Vagina (tissue), 2 donors: ENCODE results near the gene RHOT1. TPM values are rescaled to one million over a fixed set of nuclear protein-coding genes. Genes with fewer than 3 reads are reported as not detected.

Experiments used
- DNase-seq, 2 donors: peaks; one replicate each; pipeline ENCODE4 v3.0.0-alpha.2; 2017; ENCODE audit errors: extremely low spot score in 2 of 2
- H3K27ac ChIP-seq: fragments of 200-600 bp; sonication (generic); one replicate; pipeline ENCODE4 v1.5.1; 2019
- H3K27me3 ChIP-seq: fragments of 200-600 bp; sonication (generic); one replicate; pipeline ENCODE4 v1.5.1; 2019
- H3K36me3 ChIP-seq, 2 donors: fragments of 200-600 bp; sonication (generic); one replicate each; pipeline ENCODE4 v1.5.1; 2017 to 2019
- H3K4me1 ChIP-seq: fragments of 200-600 bp; sonication (generic); one replicate; pipeline ENCODE4 v1.5.1; 2019
- H3K4me3 ChIP-seq, 2 donors: fragments of 200-600 bp; sonication (generic); 1 replicate in 1 of 2; 2 replicates in 1 of 2; pipeline ENCODE4 v1.5.1; 2016 to 2019
- H3K9me3 ChIP-seq: fragments of 200-600 bp; sonication (generic); one replicate; pipeline ENCODE4 v1.5.1; 2019
- CTCF ChIP-seq, 3 experiments: fragments of 450-650 bp in 2 of 3; fragments of 200-600 bp in 1 of 3; sonication (generic) in 1 of 3; IDR thresholded peaks; one replicate each; pipeline ENCODE4 v1.5.1; 2017 to 2019; ENCODE audit warnings: antibody characterized with exemption in 3 of 3, mild to moderate bottlenecking in 2 of 3, moderate library complexity in 2 of 3
- POLR2A ChIP-seq, 2 donors: fragments of 450-650 bp; IDR thresholded peaks; one replicate each; pipeline ENCODE4 v1.6.1; 2017; ENCODE audit warnings: antibody characterized with exemption in 2 of 2, mild to moderate bottlenecking in 2 of 2, moderate library complexity in 2 of 2
- POLR2AphosphoS5 ChIP-seq, 2 donors: sonication (generic); formaldehyde crosslinking; IDR thresholded peaks; one replicate each; pipeline ENCODE4 v1.9.0; 2017; ENCODE audit warnings: antibody characterized with exemption in 2 of 2, mild to moderate bottlenecking in 2 of 2, low read depth in 1 of 2; ENCODE audit not compliant: insufficient read depth in 1 of 2
- intact Hi-C: fragments of 100-400 bp; cut with DNase I; formaldehyde crosslinking; loops from one replicate; pipeline ENCODE4 v1.15.1; 2023
- total RNA-seq: library from RNA; depleted of rRNA; stranded (reverse); fragments of >200 nt; gene quantifications from one replicate; pipeline ENCODE4 v1.2.3, GENCODE V29; 2016

Gene RHOT1
- total RNA-seq, 1 donor from 2014 or later, result 46.2 TPM

GRCh38 chr17:32118835-32119234 lies 23.5 kb upstream of the RHOT1 start:
- H3K9me3 ChIP-seq, result no peaks in the 10 kb centered on the region
- intact Hi-C loops, result no loop called here

GRCh38 chr17:32120141-32120540 lies 22.2 kb upstream of the RHOT1 start:
- intact Hi-C loops, result no loop called here

More at GRCh38 chr17:32118835-32119234, 23.5 kb upstream of the RHOT1 start:
- no peak for TF ChIP-seq CTCF (IDR thresholded peaks at IDR 0.05)
- no peak for TF ChIP-seq POLR2A (IDR thresholded peaks at IDR 0.05)
- TF ChIP-seq POLR2AphosphoS5 (IDR thresholded peaks at IDR 0.05; ENCODE audit: insufficient read depth in 1 of 2, low read depth in 1 of 2), result no peak
- Histone ChIP-seq H3K27me3 (no peaks in the 10 kb centered on the region), H3K4me3 (no peak overlapping the region), H3K36me3 (no peaks in the 10 kb centered on the region), H3K4me1 (no peaks in the 10 kb centered on the region), H3K27ac (no peak overlapping the region)
- peak in 1 of 2 donors; percentile 52 for DNase-seq

GRCh38 chr17:32120716-32121115 lies 21.6 kb upstream of the RHOT1 start:
- TF ChIP-seq CTCF (IDR thresholded peaks at IDR 0.05), result no peak
- TF ChIP-seq POLR2A (IDR thresholded peaks at IDR 0.05), result no peak
- TF ChIP-seq POLR2AphosphoS5 (IDR thresholded peaks at IDR 0.05; ENCODE audit: insufficient read depth in 1 of 2, low read depth in 1 of 2), result no peak
- no peaks in the 10 kb centered on the region for H3K4me1 ChIP-seq
- H3K9me3 ChIP-seq, result no peaks in the 10 kb centered on the region

More at GRCh38 chr17:32120141-32120540, 22.2 kb upstream of the RHOT1 start:
- H3K27ac ChIP-seq, result no peak overlapping the region
- H3K9me3 ChIP-seq, result no peaks in the 10 kb centered on the region
- TF ChIP-seq POLR2AphosphoS5 (IDR thresholded peaks at IDR 0.05; ENCODE audit: insufficient read depth in 1 of 2, low read depth in 1 of 2), result no peak
- H3K4me3 ChIP-seq, result no peak overlapping the region
- no peaks in the 10 kb centered on the region for H3K27me3 ChIP-seq
- DNase-seq, result no peak
- no peaks in the 10 kb centered on the region for H3K4me1 ChIP-seq
- H3K36me3 ChIP-seq, result no peaks in the 10 kb centered on the region

GRCh38 chr17:32123782-32124181 lies 18.5 kb upstream of the RHOT1 start:
- TF ChIP-seq POLR2A (IDR thresholded peaks at IDR 0.05) (no peak), CTCF (IDR thresholded peaks at IDR 0.05) (no peak), POLR2AphosphoS5 (IDR thresholded peaks at IDR 0.05; ENCODE audit: insufficient read depth in 1 of 2, low read depth in 1 of 2) (no peak)
- DNase-seq, result no peak
- intact Hi-C loops, result no loop called here
- Histone ChIP-seq H3K9me3 (no peaks in the 10 kb centered on the region), H3K36me3 (no peaks in the 10 kb centered on the region), H3K27me3 (no peaks in the 10 kb centered on the region), H3K27ac (no peak overlapping the region), H3K4me1 (peaks cover 18% of the 10 kb centered on the region), H3K4me3 (no peak overlapping the region)

More at GRCh38 chr17:32120716-32121115, 21.6 kb upstream of the RHOT1 start:
- H3K27me3 ChIP-seq, result no peaks in the 10 kb centered on the region
- H3K4me3 ChIP-seq, result no peak overlapping the region
- no peaks in the 10 kb centered on the region for H3K36me3 ChIP-seq
- H3K27ac ChIP-seq, result no peak overlapping the region
- intact Hi-C loops, result no loop called here
- DNase-seq, result no peak

GRCh38 chr17:32124985-32125847 lies 17.1 kb upstream of the RHOT1 start:
- Histone ChIP-seq H3K4me3 (no peak overlapping the region), H3K27me3 (no peaks in the 10 kb centered on the region), H3K27ac (no peak overlapping the region), H3K4me1 (peaks cover 26% of the 10 kb centered on the region), H3K9me3 (no peaks in the 10 kb centered on the region), H3K36me3 (no peaks in the 10 kb centered on the region)
- intact Hi-C loops, result no loop called here
- TF ChIP-seq POLR2AphosphoS5 (IDR thresholded peaks at IDR 0.05; ENCODE audit: insufficient read depth in 1 of 2, low read depth in 1 of 2) (no peak), POLR2A (IDR thresholded peaks at IDR 0.05) (no peak), CTCF (IDR thresholded peaks at IDR 0.05) (no peak)
- no peak for DNase-seq
